ENCODE measurements around the gene TMEM87B. TPM values are rescaled to one million over a fixed set of nuclear protein-coding genes. Genes with fewer than 3 reads are reported as not detected.

TMEM87B gene, protein sequence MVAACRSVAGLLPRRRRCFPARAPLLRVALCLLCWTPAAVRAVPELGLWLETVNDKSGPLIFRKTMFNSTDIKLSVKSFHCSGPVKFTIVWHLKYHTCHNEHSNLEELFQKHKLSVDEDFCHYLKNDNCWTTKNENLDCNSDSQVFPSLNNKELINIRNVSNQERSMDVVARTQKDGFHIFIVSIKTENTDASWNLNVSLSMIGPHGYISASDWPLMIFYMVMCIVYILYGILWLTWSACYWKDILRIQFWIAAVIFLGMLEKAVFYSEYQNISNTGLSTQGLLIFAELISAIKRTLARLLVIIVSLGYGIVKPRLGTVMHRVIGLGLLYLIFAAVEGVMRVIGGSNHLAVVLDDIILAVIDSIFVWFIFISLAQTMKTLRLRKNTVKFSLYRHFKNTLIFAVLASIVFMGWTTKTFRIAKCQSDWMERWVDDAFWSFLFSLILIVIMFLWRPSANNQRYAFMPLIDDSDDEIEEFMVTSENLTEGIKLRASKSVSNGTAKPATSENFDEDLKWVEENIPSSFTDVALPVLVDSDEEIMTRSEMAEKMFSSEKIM
- 16.3 to 22.9 TPM (median 18.8 TPM) in 5 replicates for total RNA-seq (2022; extraction: Qiagen RNA extraction; ENCODE audit: low read depth)

GRCh38 chr2:112054847-112055729 is at the start of gene TMEM87B:
Gene TMEM87B, plus strand, starts transcription at chr2:112055269. Its CDS starts 323 bp downstream, at chr2:112055592.

GRCh38 chr2:112138159-112139032 is 83.3 kb downstream of the TMEM87B start, which contains the start of gene FBLN7:
Gene FBLN7, plus strand, starts transcription at chr2:112138385. Its CDS starts 271 bp downstream, at chr2:112138656.

Other genes with a start within 250 kb of the TMEM87B start
- gene ANAPC1, start 171.1 kb upstream of the TMEM87B start, total RNA-seq (2022; extraction: Qiagen RNA extraction; ENCODE audit: low read depth), result 27.4 to 38.5 TPM (median 33.0 TPM) in 5 replicates
- gene MERTK, start 156.7 kb upstream of the TMEM87B start, total RNA-seq (2022; extraction: Qiagen RNA extraction; ENCODE audit: low read depth), result 1.7 to 2.7 TPM (median 2.1 TPM) in 5 replicates
- gene FBLN7, start 83.1 kb downstream of the TMEM87B start, total RNA-seq (2022; extraction: Qiagen RNA extraction; ENCODE audit: low read depth), result 0.42 to 0.86 TPM (median 0.55 TPM) in 5 replicates
- gene ZC3H8, start 199.8 kb downstream of the TMEM87B start, total RNA-seq (2022; extraction: Qiagen RNA extraction; ENCODE audit: low read depth), result 15.1 to 18.5 TPM (median 15.9 TPM) in 5 replicates
- 0.34 to 0.53 TPM (median 0.52 TPM) in 5 replicates for gene ZC3H6, start 220.3 kb downstream of the TMEM87B start, total RNA-seq (2022; extraction: Qiagen RNA extraction; ENCODE audit: low read depth)

Data from A549 treated with DMSO at 1 μM for 4 hours (cell line).